H1 (cell line): ENCODE data around the gene MAGI2. TPM values are rescaled to one million over a fixed set of nuclear protein-coding genes. Genes with fewer than 3 reads are reported as not detected.

Experiments
- CTCF ChIA-PET: fragments of 300-600 bp; sonication (Branson Sonifier 250); formaldehyde crosslinking; loops from one replicate; lab custom pipeline; 2021; ENCODE audit not compliant: partially characterized antibody; lab: Charles Lee
- POLR2A ChIA-PET: fragments of 300-600 bp; sonication (Branson Sonifier 250); formaldehyde crosslinking; loops from one replicate; lab custom pipeline; 2021; ENCODE audit warnings: inconsistent platforms; ENCODE audit not compliant: partially characterized antibody; lab: Charles Lee
- DNase-seq, 2 experiments: peaks; one replicate each; pipeline versions ENCODE4 v3.0.0 to v3.0.0-alpha.2; 2010 to 2022; ENCODE audit warnings: low spot score in 2 of 2, low read depth in 1 of 2, mixed read lengths in 1 of 2
- FAIRE-seq: peaks from 2 replicates; lab custom pipeline; 2011; peaks lifted over from hg19 to GRCh38; lab: Jason Lieb, UNC
- H2AFZ ChIP-seq: 2 replicates; pipeline ENCODE4 v1.8.1; 2012; ENCODE audit warnings: low read length, inconsistent platforms
- H2AK5ac ChIP-seq: 2 replicates; pipeline ENCODE4 v1.6.1; 2013; ENCODE audit warnings: low read depth, low read length
- H2BK120ac ChIP-seq: replicated peaks from 2 replicates; pipeline ENCODE3; 2013; ENCODE audit warnings: low read depth, low read length, inconsistent platforms
- H2BK12ac ChIP-seq: 2 replicates; pipeline ENCODE4 v1.6.1; 2013; ENCODE audit warnings: low read depth, low read length
- H2BK15ac ChIP-seq: 2 replicates; pipeline ENCODE4 v1.6.1; 2013; ENCODE audit warnings: low read length
- H2BK20ac ChIP-seq: 2 replicates; pipeline ENCODE4 v1.6.1; 2013; ENCODE audit warnings: low read length
- H2BK5ac ChIP-seq: 2 replicates; pipeline ENCODE4 v1.6.1; 2013; ENCODE audit warnings: low read depth, low read length
- H3K14ac ChIP-seq: 2 replicates; pipeline ENCODE4 v1.6.1; 2013; ENCODE audit warnings: inconsistent platforms; ENCODE audit not compliant: insufficient read length
- H3K18ac ChIP-seq: 2 replicates; pipeline ENCODE4 v1.6.1; 2013; ENCODE audit warnings: low read length; ENCODE audit errors: extremely low read depth
- H3K23ac ChIP-seq: 2 replicates; pipeline ENCODE4 v1.6.1; 2013; ENCODE audit warnings: inconsistent platforms; ENCODE audit not compliant: insufficient read length
- H3K23me2 ChIP-seq: 2 replicates; pipeline ENCODE4 v1.6.1; 2013; ENCODE audit warnings: low read depth, low read length
- H3K27ac ChIP-seq: 2 replicates; pipeline ENCODE4 v1.6.1; 2011; ENCODE audit warnings: low read depth, low read length, inconsistent platforms
- H3K27me3 ChIP-seq, 4 experiments: replicated peaks in 1 of 4; 1 replicate in 1 of 4; 2 replicates in 3 of 4; pipeline versions ENCODE4 v1.6.1 to v1.8.1; 2011 to 2013; ENCODE audit warnings: low read length in 3 of 4, mild to moderate bottlenecking in 3 of 4, inconsistent platforms in 2 of 4, mixed read lengths in 2 of 4, moderate library complexity in 1 of 4; ENCODE audit not compliant: control insufficient read depth in 3 of 4, insufficient read depth in 3 of 4; ENCODE audit errors: extremely low read depth in 1 of 4
- H3K36me3 ChIP-seq, 4 experiments: 2 replicates each; pipeline versions ENCODE4 v1.6.1 to v1.8.1; 2011 to 2013; ENCODE audit warnings: mild to moderate bottlenecking in 4 of 4, low read length in 3 of 4, moderate library complexity in 2 of 4, control low read depth in 1 of 4, inconsistent platforms in 1 of 4; ENCODE audit not compliant: insufficient read depth in 4 of 4, control insufficient read depth in 2 of 4
- H3K4ac ChIP-seq: replicated peaks from 2 replicates; pipeline ENCODE3; 2013; ENCODE audit warnings: low read length, low read depth, mixed read lengths, inconsistent platforms; ENCODE audit not compliant: insufficient read length
- H3K4me1 ChIP-seq, 4 experiments: replicated peaks in 1 of 4; 1 replicate in 1 of 4; 2 replicates in 3 of 4; pipeline versions ENCODE4 v1.6.1 to v1.8.1; 2011 to 2013; ENCODE audit warnings: low read length in 3 of 4, inconsistent platforms in 2 of 4, mixed read lengths in 1 of 4; ENCODE audit not compliant: insufficient read depth in 4 of 4, control insufficient read depth in 3 of 4
- H3K4me2 ChIP-seq, 2 experiments: 2 replicates each; pipeline versions ENCODE4 v1.6.1 to v1.8.1; 2011 to 2013; ENCODE audit warnings: low read depth in 2 of 2, low read length in 2 of 2, control low read depth in 1 of 2, inconsistent platforms in 1 of 2, mild to moderate bottlenecking in 1 of 2; ENCODE audit not compliant: insufficient read depth in 1 of 2
- H3K4me3 ChIP-seq, 4 experiments: fragments of 200-600, 300-600 bp in 1 of 4; sonication (generic), shearing (Covaris generic), sonication (Bioruptor Twin) in 1 of 4; 2 replicates each; pipeline versions ENCODE4 v1.5.1 to v1.8.1; 2011 to 2016; ENCODE audit warnings: low read length in 4 of 4, low read depth in 3 of 4, control low read depth in 2 of 4, inconsistent platforms in 2 of 4, mild to moderate bottlenecking in 2 of 4, mixed read lengths in 1 of 4, moderate library complexity in 1 of 4; ENCODE audit not compliant: insufficient read depth in 2 of 4; ENCODE audit errors: extremely low read depth in 1 of 4
- H3K56ac ChIP-seq: replicated peaks from 2 replicates; pipeline ENCODE3; 2013; ENCODE audit warnings: low read depth, mild to moderate bottlenecking, mixed read lengths, low read length, inconsistent platforms; ENCODE audit not compliant: insufficient read length
- H3K79me1 ChIP-seq: 2 replicates; pipeline ENCODE4 v1.6.1; 2013; ENCODE audit warnings: low read depth, low read length, control low read depth
- H3K79me2 ChIP-seq, 2 experiments: 2 replicates each; pipeline versions ENCODE4 v1.6.1 to v1.8.1; 2012 to 2013; ENCODE audit warnings: low read length in 2 of 2, mild to moderate bottlenecking in 2 of 2, inconsistent platforms in 1 of 2; ENCODE audit not compliant: insufficient read depth in 2 of 2, control insufficient read depth in 1 of 2
- H3K9ac ChIP-seq, 4 experiments: replicated peaks in 1 of 4; 1 replicate in 1 of 4; 2 replicates in 3 of 4; pipeline versions ENCODE4 v1.6.1 to v1.8.1; 2011 to 2013; ENCODE audit warnings: low read depth in 3 of 4, low read length in 3 of 4, control low read depth in 2 of 4, mild to moderate bottlenecking in 2 of 4, moderate library complexity in 2 of 4, inconsistent platforms in 1 of 4; ENCODE audit errors: extremely low read depth in 1 of 4
- H3K9me3 ChIP-seq, 2 experiments: 2 replicates each; pipeline versions ENCODE4 v1.6.1 to v1.8.1; 2012 to 2013; ENCODE audit warnings: mild to moderate bottlenecking in 2 of 2, moderate library complexity in 2 of 2, control low read depth in 1 of 2, inconsistent platforms in 1 of 2, low read depth in 1 of 2, low read length in 1 of 2, mixed read lengths in 1 of 2; ENCODE audit not compliant: insufficient read depth in 2 of 2
- H4K20me1 ChIP-seq, 2 experiments: replicated peaks in 1 of 2; 2 replicates each; pipeline versions ENCODE3 to v1.8.1; 2011 to 2013; ENCODE audit warnings: inconsistent platforms in 2 of 2, low read length in 2 of 2, mild to moderate bottlenecking in 1 of 2; ENCODE audit not compliant: insufficient read depth in 2 of 2, control insufficient read depth in 1 of 2
- H4K5ac ChIP-seq: 2 replicates; pipeline ENCODE4 v1.6.1; 2013; ENCODE audit warnings: low read length, low read depth, mixed read lengths, inconsistent platforms; ENCODE audit not compliant: insufficient read length
- H4K8ac ChIP-seq: 2 replicates; pipeline ENCODE4 v1.8.0; 2013; ENCODE audit warnings: mild to moderate bottlenecking, moderate library complexity, low read length, inconsistent platforms; ENCODE audit not compliant: insufficient read depth; ENCODE audit errors: extremely low read depth
- H4K91ac ChIP-seq: replicated peaks from 2 replicates; pipeline ENCODE3; 2013; ENCODE audit warnings: low read length, mixed read lengths, inconsistent platforms; ENCODE audit not compliant: insufficient read length
- SIN3A ChIP-seq, 2 experiments: IDR thresholded peaks in 1 of 2; conservative IDR thresholded peaks in 1 of 2; 2 replicates each; pipeline ENCODE4 v1.6.1; 2011 to 2012; ENCODE audit warnings: low read length in 2 of 2, improper control_type of control experiment in 1 of 2, low read depth in 1 of 2, mild to moderate bottlenecking in 1 of 2
- polyA plus RNA-seq, 7 experiments: library from polyadenylated mRNA; depleted of rRNA in 3 of 7; stranded (reverse) in 5 of 7; unstranded in 2 of 7; fragments of >200 nt in 5 of 7; fragments of 200-250 nt in 2 of 7; gene quantifications; 1 replicate in 5 of 7; 2 replicates in 1 of 7; 4 replicates in 1 of 7; pipeline versions ENCODE4 v1.2.1 to v1.2.3, GENCODE V29; 2011 to 2013; ENCODE audit warnings: missing spikeins in 2 of 7, mixed read lengths in 2 of 7
- total RNA-seq: library from RNA; stranded (reverse); fragmentation: NEBNext Ultra II Directional; extraction: Animal tissue kit (Norgen Biotek cat#: 25700); gene quantifications from 2 replicates; pipeline ENCODE4 v1.2.1, GENCODE V29; 2021

MAGI2 gene
- total and polyA plus RNA-seq, 2 of the 8 experiments (the other 6 are each of a cell fraction or from before 2014, with no cell fraction given): 6.0 to 27.3 TPM

- H3K79me1 ChIP-seq: no peaks in the 10 kb centered on the region
- no peak overlapping the region for H2AK5ac ChIP-seq
- H2AFZ ChIP-seq: no peak overlapping the region
- H2BK20ac ChIP-seq: no peak overlapping the region
- no peak overlapping the region for H3K23ac ChIP-seq
- no peak overlapping the region for H3K4ac ChIP-seq
- no peaks in the 10 kb centered on the region; the same call in 1 of the 2 replicates for H3K23me2 ChIP-seq
- no peaks in the 10 kb centered on the region for H3K27me3 ChIP-seq
- H2BK5ac ChIP-seq: no peak overlapping the region
- TF ChIP-seq SIN3A (conservative IDR thresholded peaks at IDR 0.05 in 1 of 2, IDR thresholded peaks at IDR 0.05 in 1 of 2; ENCODE audit: low read depth in 1 of 2, low read length in 2 of 2): no peak
- no peak overlapping the region for H3K18ac ChIP-seq
- no peak for DNase-seq
- H3K9ac ChIP-seq: no peak overlapping the region
- no peaks in the 10 kb centered on the region for H3K4me1 ChIP-seq
- H3K56ac ChIP-seq: no peak overlapping the region
- no peaks in the 10 kb centered on the region for H3K9me3 ChIP-seq
- H4K5ac ChIP-seq: no peak overlapping the region
- no peaks in the 10 kb centered on the region for H3K36me3 ChIP-seq
- H3K79me2 ChIP-seq: no peaks in the 10 kb centered on the region
- no peak overlapping the region for H3K4me3 ChIP-seq
- FAIRE-seq: no peak
- no peak overlapping the region for H4K91ac ChIP-seq
- H3K27ac ChIP-seq: no peak overlapping the region
- H2BK12ac ChIP-seq: no peak overlapping the region
- H2BK15ac ChIP-seq: no peak overlapping the region
- no peak overlapping the region for H2BK120ac ChIP-seq
- H3K14ac ChIP-seq: no peak overlapping the region
- POLR2A ChIA-PET: no interaction called here
- H4K20me1 ChIP-seq: no peaks in the 10 kb centered on the region
- H4K8ac ChIP-seq: no peak overlapping the region
- CTCF ChIA-PET: interaction anchor here (2.1 kb wide), 1 partner anchor 12 kb away, joined by 7 read pairs; no protein-coding TSS in a partner anchor
- H3K4me2 ChIP-seq: no peak overlapping the region
Observed at GRCh38 chr7:79300573-79300972, 152.9 kb downstream of the MAGI2 start.
